HFFc6 (cell line): ENCODE results near the gene BTD. TPM values are rescaled to one million over a fixed set of nuclear protein-coding genes. Genes with fewer than 3 reads are reported as not detected.

ENCODE experiments used
- microRNA-seq: library from miRNA; unstranded; fragments of <30 nt; microRNA quantifications from one replicate; pipeline ENCODE4, GENCODE V29; 2019
- total RNA-seq, 6 experiments: library from RNA; stranded (reverse); fragmentation: NEBNext Ultra II Directional; extraction: Animal tissue kit (Norgen Biotek cat#: 25700); gene quantifications; 2 replicates in 1 of 6; 3 replicates in 5 of 6; pipeline ENCODE4 v1.2.3, GENCODE V29; 2021

BTD gene
- total RNA-seq, 6 experiments from 2014 or later = 13.9 to 22.7 (median 17.2) TPM

Small RNAs within 50 kb of the gene (microRNA-seq; reads per million reads assigned to microRNA genes)
- gene MIR3134 = not detected

Other genes with a start within 250 kb of the BTD start
- gene METTL6, start 174.2 kb upstream of the BTD start, total RNA-seq = 10 to 100 TPM; 17.9 to 21.3 (median 19.8) TPM
- gene EAF1, start 174.1 kb upstream of the BTD start, total RNA-seq = 10 to 100 TPM; 13.9 to 17.2 (median 15.8) TPM
- gene COLQ, start 80.0 kb upstream of the BTD start, total RNA-seq = under 1 TPM; 0.17 to 0.54 (median 0.29) TPM
- gene HACL1, start 176 bp upstream of the BTD start, total RNA-seq = 10 to 100 TPM; 18.6 to 21.8 (median 20.5) TPM
- 10 to 100 TPM; 80.4 to 96.3 (median 90.4) TPM for gene ANKRD28, start 196.2 kb downstream of the BTD start, total RNA-seq